Occipital lobe (tissue), 2 donors: Measurements from ENCODE around the gene CLK2. TPM values are rescaled to one million over a fixed set of nuclear protein-coding genes. Genes with fewer than 3 reads are reported as not detected.
"Not testable (repeated sequence)": the region's sequence is repeated elsewhere in the genome, so short reads cannot be mapped to it uniquely, and the experiment has no call there.

Source experiments
- DNase-seq: peaks from one replicate; lab custom pipeline; 2025; lab: John Stamatoyannopoulos, UW
- total RNA-seq: library from RNA; depleted of rRNA; stranded (reverse); fragments of >200 nt; gene quantifications from one replicate; pipeline ENCODE4 v1.2.3, GENCODE V29; 2014

CLK2 gene
- total RNA-seq, 1 donor from 2014 or later: 26.5 TPM

GRCh38 chr1:155242805-155243358 is 30.4 kb downstream of the CLK2 start:
- DNase-seq: no peak

GRCh38 chr1:155241841-155242264 is 31.5 kb downstream of the CLK2 start:
- DNase-seq: no peak

- peak; percentile 68 for DNase-seq
Observed at GRCh38 chr1:155241069-155241679, 32.1 kb downstream of the CLK2 start.

GRCh38 chr1:155236451-155236850 is 36.9 kb downstream of the CLK2 start:
- no peak for DNase-seq

- DNase-seq: not testable (repeated sequence)
Observed at GRCh38 chr1:155235375-155235774, 37.9 kb downstream of the CLK2 start.

GRCh38 chr1:155233502-155233901 is 39.8 kb downstream of the CLK2 start:
- DNase-seq: not testable (repeated sequence)

GRCh38 chr1:155232001-155232978 is 41.0 kb downstream of the CLK2 start:
- not testable (repeated sequence) for DNase-seq

- not testable (repeated sequence) for DNase-seq
Observed at GRCh38 chr1:155231302-155231701, 42.0 kb downstream of the CLK2 start.

- DNase-seq: no peak
Observed at GRCh38 chr1:155228096-155228427, 45.2 kb downstream of the CLK2 start.

- peak; percentile 98 for DNase-seq
Observed at GRCh38 chr1:155227261-155228095, 45.8 kb downstream of the CLK2 start.

- peak; percentile 37 for DNase-seq
Observed at GRCh38 chr1:155226910-155227260, 46.4 kb downstream of the CLK2 start.

- peak; percentile 34 for DNase-seq
Observed at GRCh38 chr1:155226188-155226909, 47.0 kb downstream of the CLK2 start.

- not testable (repeated sequence) for DNase-seq
Observed at GRCh38 chr1:155225404-155225759, 47.9 kb downstream of the CLK2 start.

- no peak for DNase-seq
Observed at GRCh38 chr1:155223047-155223446, 50.3 kb downstream of the CLK2 start.

- DNase-seq: not testable (repeated sequence)
Observed at GRCh38 chr1:155220211-155220965, 52.9 kb downstream of the CLK2 start.

GRCh38 chr1:155219592-155220031 is 53.7 kb downstream of the CLK2 start:
- peak; percentile 23 for DNase-seq

GRCh38 chr1:155218854-155219591 is 54.3 kb downstream of the CLK2 start:
- peak; percentile 73 for DNase-seq

- DNase-seq: not testable (repeated sequence)
Observed at GRCh38 chr1:155214702-155215101, 58.6 kb downstream of the CLK2 start.
